CD4-positive, alpha-beta T cell treated with Interleukin-4 for 1 hour (primary cell): Measurements from ENCODE around the gene SOX12.

Experiments
- DNase-seq, 2 donors: peaks; one replicate each; pipeline ENCODE4 v3.0.0-alpha.2; 2020 to 2022

SOX12 gene

DNA sequence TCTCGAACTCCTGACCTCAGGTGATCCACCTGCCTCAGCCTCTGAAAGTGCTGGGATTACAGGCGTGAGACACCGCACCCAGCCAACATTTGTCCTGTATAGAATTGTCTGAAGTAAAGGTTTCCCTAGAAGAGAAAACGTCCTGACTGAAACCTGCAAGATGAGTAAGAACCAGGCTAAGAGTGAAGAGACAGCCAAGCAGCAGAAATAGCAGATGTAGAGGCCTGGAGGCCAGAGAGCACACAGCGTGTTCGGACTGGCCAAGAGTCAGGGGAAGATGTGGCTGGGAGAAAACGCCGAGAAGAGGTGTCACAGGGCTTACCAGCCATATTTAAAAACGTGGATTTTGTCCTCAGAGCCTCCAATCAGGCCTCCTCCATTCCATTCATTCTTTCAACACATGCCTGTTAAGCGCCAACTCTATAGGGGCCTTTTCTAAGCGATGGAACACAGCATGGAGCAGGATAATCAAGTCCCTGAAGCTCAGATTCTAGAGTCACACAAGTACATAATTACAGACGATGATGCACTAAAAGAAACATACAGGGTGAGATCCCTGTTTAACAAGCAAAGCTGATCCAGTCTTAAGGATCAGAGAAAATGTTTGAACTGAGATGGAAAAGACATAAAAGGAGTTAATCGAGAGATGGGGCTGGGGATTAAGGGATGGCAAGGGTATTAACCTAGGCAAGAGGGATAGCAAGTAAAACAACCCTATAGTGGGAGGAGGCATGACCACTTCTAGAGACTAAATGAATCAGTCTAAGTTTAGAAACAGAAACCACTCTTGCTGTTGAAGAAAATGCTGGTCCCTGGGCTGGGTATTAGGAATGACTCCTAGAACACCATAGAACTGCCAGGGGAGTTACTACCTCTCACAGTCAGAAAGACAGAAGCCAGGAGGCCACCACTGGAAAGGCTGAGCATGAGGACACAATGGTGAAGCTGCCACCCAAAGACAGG lies 23.2 kb upstream of the SOX12 start:
- no peak for DNase-seq

DNA sequence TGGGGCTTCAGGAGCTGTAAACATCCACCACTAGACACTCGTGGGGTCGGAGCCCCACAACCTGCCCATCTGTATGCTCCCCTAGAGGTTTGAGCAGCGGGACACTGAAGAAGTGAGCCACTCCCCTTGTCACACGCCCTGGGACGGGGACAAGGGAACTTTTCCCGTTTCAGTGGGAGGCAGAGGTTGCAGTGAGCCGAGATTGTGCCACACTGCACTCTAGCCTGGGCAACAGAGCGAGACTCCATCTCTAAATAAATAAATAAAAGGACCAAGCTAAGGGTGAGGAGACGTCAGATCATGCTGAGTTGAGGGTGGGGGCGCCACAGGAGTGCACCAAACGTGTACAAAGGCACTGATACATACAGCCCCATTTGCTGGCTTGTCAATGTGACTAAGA lies 19.6 kb upstream of the SOX12 start:
- no peak for DNase-seq

DNA sequence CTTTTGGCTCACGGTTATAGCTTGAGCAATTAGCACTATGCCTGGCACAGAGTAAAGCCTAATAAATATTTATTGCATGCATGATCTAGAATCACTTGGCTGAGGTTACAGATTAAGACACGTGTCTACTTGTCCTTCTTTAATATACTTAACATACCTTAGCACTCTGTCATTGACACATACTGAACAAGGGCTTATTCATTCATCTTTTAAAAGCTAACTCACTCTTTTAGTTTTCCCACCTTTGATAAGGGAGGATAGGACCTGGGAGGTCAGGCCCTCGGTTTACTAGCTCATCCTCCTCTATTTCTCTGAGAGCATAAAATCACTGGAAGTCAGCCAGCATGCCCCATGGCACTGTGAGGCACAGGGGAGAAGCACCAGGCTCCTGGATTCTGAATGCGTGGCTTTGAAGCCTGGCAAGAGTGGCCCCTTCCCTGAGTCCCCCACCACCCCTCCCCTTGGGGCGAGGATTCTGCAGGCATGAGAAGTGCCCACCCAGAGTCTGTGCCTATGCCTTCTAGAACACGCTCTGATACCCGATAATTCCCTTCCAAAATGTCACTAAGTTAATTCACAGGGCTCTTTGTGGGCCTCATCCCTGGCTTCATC lies 16.8 kb upstream of the SOX12 start:
- DNase-seq, result no peak

DNA sequence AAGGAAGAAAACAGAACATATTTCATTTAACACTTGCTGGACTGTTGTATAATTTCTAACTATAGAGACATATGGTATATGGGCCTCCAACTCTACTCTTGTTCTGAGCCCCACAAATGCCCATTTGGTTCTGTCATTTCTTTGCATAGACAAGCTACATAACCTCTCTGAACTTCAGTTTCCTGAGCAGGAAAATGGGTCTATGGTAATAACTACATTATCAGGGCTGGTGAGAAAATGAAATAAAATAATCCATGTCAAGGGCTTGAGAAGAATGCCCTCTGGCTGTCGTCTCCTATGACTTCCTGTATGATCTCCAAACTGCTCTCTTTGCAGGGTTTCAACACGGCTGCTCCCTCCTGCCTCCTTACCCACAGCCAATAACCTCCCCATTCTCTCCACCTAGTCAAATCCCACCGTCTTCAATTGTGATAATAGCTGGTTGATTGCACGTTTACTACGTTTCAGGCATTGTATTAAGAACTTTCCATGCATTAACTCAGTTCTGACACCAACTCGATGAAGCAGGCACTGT lies 16.0 kb upstream of the SOX12 start:
- DNase-seq, result no peak

DNA sequence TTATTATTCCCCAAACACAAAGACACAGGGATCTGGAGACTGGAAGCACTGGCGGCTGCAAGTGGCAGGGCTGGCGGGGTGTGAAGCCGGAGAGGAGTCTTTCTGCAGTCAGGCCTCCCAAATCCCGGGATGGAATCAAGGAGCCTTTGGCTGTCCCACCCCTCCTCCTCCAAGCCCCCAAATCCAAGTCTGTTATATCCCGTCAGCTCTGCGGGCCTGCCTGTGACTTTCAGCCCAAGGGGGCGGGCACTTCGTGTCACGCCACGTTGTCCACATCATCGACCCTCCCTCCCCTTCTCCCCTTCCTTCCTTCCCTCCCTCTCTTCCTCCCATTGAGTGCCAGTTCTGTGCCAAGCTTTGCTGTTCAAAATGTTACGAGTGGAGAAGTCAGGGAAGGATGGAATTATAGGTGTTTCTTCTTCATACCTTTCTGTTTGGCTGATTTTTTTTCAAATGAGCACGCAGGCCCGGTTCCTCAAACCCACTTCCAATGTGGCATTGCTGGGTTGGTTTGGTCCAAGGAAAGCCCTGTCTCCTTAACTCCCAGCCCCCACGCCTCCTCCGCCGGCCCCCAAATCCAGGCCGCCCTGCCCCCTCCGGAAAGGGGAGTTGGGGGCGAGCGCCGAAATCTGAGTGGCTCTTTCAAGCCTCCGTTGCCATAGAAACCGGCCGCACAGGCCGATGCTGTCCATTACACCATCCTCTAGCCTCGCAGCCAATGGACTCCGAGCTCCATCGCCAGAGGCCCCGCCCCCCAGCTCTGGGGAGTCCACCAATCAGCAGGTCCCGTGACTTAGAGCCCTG lies 15.3 kb upstream of the SOX12 start:
- DNase-seq, result peak; percentile 82 to 93

DNA sequence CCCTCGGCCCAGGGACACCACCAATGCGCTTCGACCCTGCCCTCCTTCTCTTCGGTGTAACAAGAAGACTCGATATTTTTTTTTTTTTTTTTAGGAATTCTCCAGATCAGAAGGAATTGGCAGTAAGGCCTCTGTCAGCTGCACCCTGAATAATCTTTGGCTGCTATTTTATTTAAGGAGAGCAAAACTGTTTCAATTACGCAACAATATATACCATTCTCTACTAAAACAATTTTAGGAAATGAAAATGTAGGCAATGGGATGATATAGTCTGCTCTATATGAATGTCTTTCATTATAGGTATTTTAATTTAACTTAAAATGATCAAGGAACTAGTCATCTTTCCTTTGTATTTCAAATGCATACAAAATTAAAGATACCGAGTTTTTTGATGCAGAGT lies 14.7 kb upstream of the SOX12 start:
- DNase-seq, result no peak

DNA sequence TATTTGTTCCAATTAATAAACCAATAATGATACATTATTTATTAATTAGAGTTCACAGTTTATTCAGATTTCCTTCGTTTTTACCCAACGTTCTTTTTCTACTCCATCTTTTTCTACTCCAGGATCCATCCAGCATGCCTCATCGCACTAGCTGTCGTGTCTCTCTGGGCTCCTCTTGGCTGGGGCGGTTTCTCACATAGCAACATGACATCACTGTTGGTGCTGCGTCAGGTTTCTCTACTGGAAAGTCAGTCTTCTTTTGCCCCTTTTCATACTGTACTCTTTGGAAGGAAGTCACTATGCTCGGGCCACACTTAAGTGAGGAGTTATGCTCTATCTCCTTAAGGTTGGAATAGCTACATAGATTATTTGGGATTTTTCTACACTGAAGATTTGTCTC lies 13.7 kb upstream of the SOX12 start:
- DNase-seq, result no peak

DNA sequence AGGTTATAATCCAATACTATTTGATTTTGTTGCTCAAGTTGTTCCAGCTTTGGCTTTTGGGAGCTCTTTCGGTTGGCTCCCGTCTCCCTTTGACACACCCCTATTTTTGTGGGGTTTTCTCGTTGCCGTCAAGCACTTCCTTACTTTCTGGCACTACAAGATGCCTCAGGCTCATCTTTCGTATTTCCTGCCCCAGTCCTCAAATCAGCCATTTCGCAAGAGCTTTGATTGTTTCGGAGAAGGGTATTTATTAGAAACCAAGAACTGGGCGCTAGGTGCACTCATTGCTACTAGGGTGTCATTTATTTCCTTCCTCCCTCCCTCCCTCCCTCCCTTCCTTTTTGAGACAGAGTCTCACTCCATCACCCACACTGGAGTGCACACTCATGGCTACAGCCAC lies 13.3 kb upstream of the SOX12 start:
- no peak for DNase-seq

DNA sequence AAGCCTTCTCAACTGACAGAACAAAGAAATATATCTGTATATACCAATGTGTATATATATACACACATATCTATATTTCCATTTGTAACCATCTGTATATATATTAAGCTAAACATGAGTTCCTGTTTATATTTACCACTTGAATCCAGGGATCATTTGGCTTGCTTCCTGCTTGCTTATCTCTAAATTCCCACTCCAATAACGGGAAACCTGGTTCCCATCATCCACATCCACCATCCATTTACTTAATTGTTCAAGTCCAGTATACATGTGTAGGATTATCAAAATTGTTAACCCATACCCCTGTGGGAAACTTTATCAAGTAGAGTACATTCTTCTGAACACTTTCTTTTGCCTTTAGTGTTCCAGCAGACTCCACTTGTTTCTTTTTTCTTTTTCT lies 12.5 kb upstream of the SOX12 start:
- DNase-seq, result no peak

DNA sequence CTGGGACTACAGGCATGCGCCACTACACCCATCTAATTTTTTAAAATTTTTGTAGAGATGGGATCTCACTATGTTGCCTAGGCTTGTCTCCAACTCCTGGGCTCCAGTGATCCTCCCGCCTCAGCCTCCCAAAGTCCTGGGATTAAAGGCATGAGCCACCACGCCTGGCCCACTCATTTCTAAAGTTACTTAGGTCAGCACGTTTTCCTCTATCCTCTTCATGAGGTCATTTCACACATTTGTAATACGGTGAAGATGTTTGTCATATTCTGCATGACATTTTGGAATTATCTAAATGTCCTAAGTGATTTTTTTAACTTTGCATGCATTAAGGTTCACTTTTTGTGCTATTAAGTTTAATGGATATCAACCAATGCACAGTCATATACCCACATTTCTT lies 11.9 kb upstream of the SOX12 start:
- no peak for DNase-seq

DNA sequence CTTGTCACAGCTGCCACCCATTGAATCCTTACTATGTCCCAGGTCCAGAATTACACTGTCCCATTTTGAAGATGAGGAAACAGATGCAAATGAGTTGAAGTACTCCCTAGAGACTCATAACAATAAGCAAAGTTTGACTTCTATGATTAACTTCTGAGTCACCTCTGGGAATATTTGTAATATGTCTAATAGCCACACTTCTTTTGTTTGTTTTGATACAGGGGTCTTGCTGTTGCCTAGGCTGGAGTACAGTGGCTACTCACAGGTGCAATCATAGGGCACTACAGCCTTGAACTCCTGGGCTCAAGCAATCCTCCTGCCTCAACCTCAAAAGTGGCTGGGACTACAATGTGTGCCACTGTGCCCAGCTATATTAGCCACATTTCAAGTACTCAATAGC lies 11.4 kb upstream of the SOX12 start:
- no peak for DNase-seq

DNA sequence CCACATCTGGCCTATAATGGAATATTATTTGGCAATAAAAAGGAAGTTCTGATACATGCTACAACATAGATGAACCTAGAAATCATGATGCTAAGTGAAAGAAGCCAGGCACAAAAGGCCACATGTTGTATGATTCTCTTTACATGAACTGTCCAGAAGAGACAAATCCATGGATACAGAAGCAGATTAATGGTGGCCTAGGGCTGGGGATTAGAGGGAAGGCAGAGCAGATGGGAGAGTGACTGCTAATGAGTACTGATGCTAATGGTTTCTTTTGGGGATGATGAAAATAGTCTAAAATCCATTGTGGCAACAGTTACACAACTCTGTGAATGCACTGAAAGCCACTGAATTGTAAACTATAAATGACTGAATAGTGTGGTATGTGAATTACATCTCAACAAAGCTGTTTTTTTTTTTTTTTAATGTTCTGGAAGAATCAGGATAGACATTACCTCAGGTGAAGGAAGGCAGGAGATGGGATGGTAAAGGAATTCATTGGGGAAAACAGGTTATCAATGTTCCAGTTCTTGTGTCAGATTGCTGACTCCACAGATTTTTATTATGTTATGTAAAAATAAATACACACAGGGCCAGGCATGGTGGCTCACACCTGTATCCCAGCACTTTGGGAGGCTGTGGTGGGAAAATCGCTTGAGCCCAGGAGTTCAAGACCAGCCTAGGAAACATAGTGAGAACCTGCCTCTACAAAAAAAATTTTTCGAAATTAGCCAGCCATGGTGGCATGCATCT lies 8.9 kb upstream of the SOX12 start:
- DNase-seq, result no peak

DNA sequence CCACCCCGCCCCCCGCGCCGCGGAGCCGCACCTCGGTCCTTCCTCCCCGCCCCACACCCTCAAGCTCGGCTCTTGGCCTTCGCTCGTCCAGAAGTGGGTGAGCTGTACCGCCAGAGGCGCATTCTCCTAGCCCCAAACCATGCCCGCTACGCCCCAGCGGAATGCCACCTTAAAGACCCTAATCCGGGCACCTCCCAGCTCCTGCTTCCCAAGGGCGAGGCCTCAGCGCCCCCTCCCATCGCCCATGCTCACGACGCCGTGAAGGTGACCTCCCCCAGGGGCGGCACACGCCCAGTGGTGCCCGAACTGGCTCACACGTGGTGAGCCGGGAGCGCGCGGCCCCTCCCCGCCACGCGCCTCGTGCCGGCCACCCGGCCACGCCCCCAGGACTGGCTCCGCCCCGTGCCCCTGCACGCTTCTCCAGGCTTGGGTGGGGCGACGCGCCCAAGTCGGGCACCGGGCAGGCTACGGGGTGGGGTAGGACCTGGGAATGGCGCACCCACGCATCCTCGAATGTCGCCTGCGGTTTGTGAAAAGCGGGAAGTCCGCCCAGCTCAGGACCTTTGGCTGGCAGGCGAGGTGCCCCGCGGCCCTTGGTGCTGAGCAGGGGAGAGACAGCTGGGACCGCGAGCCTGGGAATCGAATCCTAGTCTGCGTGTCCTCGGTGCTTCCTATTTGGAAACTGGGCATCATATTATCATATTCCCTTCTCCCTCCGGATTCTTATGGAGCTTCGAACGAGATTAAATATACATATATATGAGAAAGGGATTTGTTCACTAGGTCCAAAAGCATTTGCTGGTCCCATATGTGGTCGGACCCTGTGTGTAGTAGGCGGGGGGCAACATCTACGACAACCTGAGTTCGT lies 941 bp upstream of the SOX12 start:
- peak; percentile 86 to 89 for DNase-seq

DNA sequence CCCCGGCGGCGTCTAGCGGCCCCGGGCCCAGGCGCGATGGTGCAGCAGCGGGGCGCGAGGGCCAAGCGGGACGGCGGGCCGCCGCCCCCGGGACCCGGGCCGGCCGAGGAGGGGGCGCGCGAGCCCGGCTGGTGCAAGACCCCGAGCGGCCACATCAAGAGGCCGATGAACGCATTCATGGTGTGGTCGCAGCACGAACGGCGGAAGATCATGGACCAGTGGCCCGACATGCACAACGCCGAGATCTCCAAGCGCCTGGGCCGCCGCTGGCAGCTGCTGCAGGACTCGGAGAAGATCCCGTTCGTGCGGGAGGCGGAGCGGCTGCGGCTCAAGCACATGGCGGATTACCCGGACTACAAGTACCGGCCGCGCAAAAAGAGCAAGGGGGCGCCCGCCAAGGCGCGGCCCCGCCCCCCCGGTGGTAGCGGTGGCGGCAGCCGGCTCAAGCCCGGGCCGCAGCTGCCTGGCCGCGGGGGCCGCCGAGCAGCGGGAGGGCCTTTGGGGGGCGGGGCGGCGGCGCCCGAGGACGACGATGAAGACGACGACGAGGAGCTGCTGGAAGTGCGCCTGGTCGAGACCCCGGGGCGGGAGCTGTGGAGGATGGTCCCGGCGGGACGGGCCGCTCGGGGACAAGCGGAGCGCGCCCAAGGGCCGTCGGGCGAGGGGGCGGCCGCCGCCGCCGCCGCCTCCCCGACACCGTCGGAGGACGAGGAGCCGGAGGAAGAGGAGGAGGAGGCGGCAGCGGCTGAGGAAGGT lies 715 bp downstream of the SOX12 start:
- peak; percentile 36 to 48 for DNase-seq

DNA sequence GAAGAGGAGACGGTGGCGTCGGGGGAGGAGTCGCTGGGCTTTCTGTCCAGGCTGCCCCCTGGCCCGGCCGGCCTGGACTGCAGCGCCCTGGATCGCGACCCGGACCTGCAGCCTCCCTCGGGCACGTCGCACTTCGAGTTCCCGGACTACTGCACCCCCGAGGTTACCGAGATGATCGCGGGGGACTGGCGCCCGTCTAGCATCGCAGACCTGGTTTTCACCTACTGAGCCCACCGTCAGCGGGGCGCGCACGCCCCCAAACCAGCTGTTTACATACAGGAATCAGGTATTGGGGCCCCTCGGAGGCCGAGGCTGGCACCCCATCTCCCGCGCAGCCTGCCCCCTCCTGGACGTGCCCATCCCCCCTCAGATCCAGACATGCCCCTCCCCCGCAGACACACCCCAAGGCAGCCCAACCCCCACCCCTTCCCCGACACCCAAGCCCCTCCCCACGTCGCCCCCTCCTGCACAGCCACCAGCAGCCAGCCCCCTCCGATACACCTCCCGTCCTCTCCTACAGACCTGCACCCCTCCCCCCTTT lies 1.4 kb downstream of the SOX12 start:
- no peak for DNase-seq

DNA sequence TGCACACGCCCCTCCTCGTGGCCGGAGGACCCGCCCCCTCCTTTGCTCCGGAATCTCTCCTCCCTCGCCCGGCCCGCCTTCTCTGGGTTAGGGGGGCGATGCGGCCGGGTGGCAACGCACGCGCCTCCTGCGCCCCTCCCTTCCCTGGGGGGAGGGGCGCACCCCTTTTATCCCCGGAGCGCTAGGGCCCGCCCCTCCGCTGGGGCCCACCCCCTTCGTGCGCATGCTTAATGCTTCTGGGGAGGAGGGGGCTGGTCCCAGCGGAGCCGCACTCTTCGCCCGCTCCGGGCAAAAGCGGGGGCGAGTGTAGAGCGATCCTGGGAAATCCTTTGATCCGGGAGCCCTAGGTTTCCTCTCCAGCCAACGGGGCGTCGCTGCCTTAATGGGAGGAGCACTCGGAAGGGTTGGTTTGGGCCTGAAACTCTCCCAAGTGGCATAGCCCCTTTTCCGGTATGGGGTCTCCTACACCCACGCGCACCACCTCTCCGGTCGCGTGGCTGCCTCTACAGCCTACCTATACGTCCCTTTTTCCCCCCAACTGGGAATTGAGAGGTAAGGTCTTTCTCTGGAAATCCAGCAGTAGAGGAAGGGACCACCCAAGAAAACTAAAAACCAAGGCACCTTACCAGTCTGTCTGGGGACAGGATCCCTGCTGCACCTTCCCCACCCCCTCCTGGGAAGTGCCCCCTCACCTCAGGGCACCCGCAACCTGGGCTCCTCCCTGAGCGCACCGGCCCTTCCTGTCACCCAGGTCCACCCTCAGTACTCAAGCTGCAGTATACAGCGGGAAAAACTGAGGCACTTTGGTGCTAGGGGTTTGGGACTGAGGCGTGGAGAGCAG lies 2.1 kb downstream of the SOX12 start:
- peak; percentile 80 to 82 for DNase-seq

DNA sequence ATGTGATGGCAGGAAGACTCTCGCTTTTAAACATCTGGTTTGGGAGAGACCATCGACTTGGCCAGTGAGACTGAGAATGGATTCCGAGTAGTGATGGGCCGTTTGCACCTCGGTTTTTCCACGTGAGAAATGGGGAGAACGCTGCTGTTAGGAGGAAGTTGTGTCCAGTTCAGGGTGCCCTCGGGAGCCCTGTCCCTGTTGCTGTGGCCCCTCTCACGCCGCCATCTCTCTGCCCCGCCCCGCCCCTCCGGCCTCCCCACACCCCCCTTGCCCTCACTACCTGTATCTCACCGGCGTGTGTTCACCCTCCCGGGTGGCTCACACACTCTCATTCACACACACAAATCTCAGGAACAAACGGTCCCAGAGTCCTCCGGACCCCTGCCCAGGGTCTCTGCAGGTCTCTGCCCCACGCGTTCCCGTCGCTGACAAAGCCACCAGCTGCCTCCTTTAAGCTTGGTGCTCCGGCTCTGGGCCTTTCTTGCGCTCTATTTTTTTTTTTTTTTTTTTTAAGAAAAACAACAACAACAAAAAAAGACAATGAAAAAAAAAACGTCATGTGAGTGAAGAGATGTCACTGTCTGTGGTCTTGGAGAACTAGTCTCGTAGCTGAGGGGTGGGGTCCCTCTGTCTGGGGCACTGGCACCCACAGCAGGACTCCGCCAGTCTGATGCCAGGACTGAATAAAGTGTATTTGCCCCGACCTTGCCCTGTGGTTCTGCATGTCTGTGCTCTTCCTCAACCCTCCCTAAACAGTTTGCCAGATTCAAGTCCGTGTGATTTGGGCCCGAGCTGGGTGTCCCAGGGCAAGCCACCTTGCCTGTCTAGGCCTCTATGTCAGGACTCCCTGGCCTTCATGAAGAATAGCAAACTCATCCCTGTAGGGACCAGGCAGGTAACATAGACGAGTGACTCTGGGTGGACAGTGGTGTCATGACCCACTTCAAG lies 2.9 kb downstream of the SOX12 start:
- no peak for DNase-seq

DNA sequence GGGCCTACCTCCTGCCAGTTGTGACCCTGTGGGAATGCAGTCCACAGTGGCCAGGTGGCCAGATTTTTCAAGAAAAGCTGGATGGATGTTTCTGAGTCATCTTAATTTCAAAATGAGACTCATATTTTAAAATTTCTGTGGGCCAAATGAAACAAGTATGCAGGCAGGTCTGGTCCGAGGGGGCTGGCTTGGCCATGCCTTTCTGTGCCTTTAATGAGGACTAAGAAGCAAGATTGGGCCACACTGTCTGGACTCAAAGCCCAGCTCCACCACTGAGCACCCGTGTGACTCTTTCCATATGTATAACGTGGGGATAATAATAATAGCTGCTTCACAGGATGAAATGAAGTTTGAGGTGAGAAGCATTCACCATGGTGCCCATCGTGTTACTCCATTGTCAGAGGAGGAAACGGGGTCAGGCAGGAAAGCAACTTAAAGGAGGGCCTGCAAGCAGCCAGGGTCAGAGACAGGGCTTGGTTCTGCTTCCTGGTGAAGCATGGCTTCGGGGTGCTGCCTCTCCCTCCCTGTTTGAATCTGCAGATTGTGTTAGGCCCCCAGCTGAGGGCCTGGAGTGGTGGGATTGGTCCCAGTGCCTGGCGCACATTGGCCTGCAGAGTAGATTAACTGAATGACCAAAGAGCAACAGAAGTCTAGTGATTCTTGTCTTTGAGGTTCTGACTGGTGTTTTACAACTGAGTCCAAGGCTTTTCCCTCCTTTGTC lies 3.8 kb downstream of the SOX12 start:
- no peak for DNase-seq
